ENCODE results near the gene SLC35F1. TPM values are rescaled to one million over a fixed set of nuclear protein-coding genes. Genes with fewer than 3 reads are reported as not detected.

Gene SLC35F1
- total and polyA plus RNA-seq, 2 donors (not counting 1 experiment from before 2014, with no cell fraction given) = 0.09 to 0.17 TPM

DNA sequence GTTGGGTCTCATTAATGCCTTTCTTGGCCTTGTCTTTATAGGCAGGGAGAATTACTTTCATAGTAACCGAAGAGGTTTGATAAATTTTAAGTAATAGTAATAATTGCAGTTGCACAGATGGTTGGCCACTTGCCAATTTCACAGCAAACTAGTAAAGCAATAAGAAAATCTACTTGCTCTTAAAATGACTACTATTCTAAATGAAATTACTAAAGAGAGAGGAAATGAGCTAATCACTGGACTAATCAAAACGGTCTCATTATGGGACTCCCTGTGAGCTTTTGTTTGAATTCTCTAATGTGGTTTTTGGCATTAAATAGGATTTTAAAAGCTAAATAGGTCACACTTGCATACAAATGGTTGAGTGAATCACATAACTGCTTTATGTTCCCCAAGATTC lies 413.6 kb downstream of the SLC35F1 start:
- no peaks in the 10 kb centered on the region for H3K9me3 ChIP-seq (ENCODE audit: control insufficient read depth, insufficient read depth, low read depth, low read length)
- no peak overlapping the region for H3K4me2 ChIP-seq (ENCODE audit: extremely low read depth, insufficient read depth, low read length)
- no peak overlapping the region for H3K9ac ChIP-seq (ENCODE audit: insufficient read depth, low read length)
- H3K79me2 ChIP-seq (ENCODE audit: control insufficient read depth, insufficient read depth, low read length) = no peaks in the 10 kb centered on the region
- no peak overlapping the region for H2AFZ ChIP-seq (ENCODE audit: low read length)
- H3K27me3 ChIP-seq (ENCODE audit: control insufficient read depth, insufficient read depth, low read length) = no peaks in the 10 kb centered on the region
- H3K36me3 ChIP-seq (ENCODE audit: control insufficient read depth, insufficient read depth, low read length) = no peaks in the 10 kb centered on the region
- TF ChIP-seq, protein P1, sequence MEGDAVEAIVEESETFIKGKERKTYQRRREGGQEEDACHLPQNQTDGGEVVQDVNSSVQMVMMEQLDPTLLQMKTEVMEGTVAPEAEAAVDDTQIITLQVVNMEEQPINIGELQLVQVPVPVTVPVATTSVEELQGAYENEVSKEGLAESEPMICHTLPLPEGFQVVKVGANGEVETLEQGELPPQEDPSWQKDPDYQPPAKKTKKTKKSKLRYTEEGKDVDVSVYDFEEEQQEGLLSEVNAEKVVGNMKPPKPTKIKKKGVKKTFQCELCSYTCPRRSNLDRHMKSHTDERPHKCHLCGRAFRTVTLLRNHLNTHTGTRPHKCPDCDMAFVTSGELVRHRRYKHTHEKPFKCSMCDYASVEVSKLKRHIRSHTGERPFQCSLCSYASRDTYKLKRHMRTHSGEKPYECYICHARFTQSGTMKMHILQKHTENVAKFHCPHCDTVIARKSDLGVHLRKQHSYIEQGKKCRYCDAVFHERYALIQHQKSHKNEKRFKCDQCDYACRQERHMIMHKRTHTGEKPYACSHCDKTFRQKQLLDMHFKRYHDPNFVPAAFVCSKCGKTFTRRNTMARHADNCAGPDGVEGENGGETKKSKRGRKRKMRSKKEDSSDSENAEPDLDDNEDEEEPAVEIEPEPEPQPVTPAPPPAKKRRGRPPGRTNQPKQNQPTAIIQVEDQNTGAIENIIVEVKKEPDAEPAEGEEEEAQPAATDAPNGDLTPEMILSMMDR (conservative IDR thresholded peaks at IDR 0.05 in 1 of 2, IDR thresholded peaks at IDR 0.05 in 1 of 2; ENCODE audit: low read depth in 1 of 2, low read length in 2 of 2) = no peak
- no peak for TF ChIP-seq EZH2 (IDR thresholded peaks at IDR 0.05; ENCODE audit: low read length, missing control alignments)
- peaks cover 14% of the 10 kb centered on the region for H3K4me1 ChIP-seq (ENCODE audit: control insufficient read depth, extremely low read depth, insufficient read depth, low read length)
- no peaks in the 10 kb centered on the region for H4K20me1 ChIP-seq (ENCODE audit: control insufficient read depth, extremely low read depth, insufficient read depth, low read length)
- peak in 1 of 2 donors; percentile 55 for DNase-seq (ENCODE audit: low read depth in 2 of 2)
- no peak overlapping the region for H3K4me3 ChIP-seq (replicated peaks in 1 of 4; ENCODE audit: control extremely low read depth in 1 of 4, insufficient read depth in 1 of 4, low read depth in 3 of 4, low read length in 4 of 4)
- H3K27ac ChIP-seq (ENCODE audit: insufficient read depth, low read length) = no peak overlapping the region

DNA sequence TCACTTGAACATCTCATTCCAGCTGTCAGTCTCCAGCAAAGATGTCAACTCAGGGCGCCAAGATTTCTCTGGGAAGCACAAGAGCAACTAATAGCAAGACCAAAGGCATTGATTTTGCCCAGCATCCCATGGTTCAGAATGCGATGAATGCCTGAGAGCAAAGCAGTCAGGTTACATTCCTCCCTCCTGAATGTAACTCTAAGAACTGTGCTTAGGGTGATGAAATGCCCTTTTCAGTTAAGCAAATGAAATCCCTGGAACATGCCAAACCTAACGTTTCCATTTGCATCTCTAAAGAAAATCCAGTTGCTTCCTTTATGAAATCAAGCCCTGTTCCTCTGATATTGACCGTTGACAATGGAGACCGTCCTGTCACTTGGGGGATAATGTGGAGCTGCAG lies 417.1 kb downstream of the SLC35F1 start:
- Histone ChIP-seq H3K27ac (ENCODE audit: insufficient read depth, low read length) (no peak overlapping the region), H3K9ac (ENCODE audit: insufficient read depth, low read length) (no peak overlapping the region), H3K4me1 (ENCODE audit: control insufficient read depth, extremely low read depth, insufficient read depth, low read length) (peaks cover 4% of the 10 kb centered on the region), H3K36me3 (ENCODE audit: control insufficient read depth, insufficient read depth, low read length) (no peaks in the 10 kb centered on the region), H3K4me3 (replicated peaks in 1 of 4; ENCODE audit: control extremely low read depth in 1 of 4, insufficient read depth in 1 of 4, low read depth in 3 of 4, low read length in 4 of 4) (no peak overlapping the region), H3K27me3 (ENCODE audit: control insufficient read depth, insufficient read depth, low read length) (no peaks in the 10 kb centered on the region), H3K9me3 (ENCODE audit: control insufficient read depth, insufficient read depth, low read depth, low read length) (no peaks in the 10 kb centered on the region), H3K4me2 (ENCODE audit: extremely low read depth, insufficient read depth, low read length) (no peak overlapping the region), H3K79me2 (ENCODE audit: control insufficient read depth, insufficient read depth, low read length) (no peaks in the 10 kb centered on the region), H4K20me1 (ENCODE audit: control insufficient read depth, extremely low read depth, insufficient read depth, low read length) (no peaks in the 10 kb centered on the region), H2AFZ (ENCODE audit: low read length) (no peak overlapping the region)
- DNase-seq (ENCODE audit: low read depth in 2 of 2) = no peak
- TF ChIP-seq, protein P1 (conservative IDR thresholded peaks at IDR 0.05 in 1 of 2, IDR thresholded peaks at IDR 0.05 in 1 of 2; ENCODE audit: low read depth in 1 of 2, low read length in 2 of 2) = no peak
- no peak for TF ChIP-seq EZH2 (IDR thresholded peaks at IDR 0.05; ENCODE audit: low read length, missing control alignments)

DNA sequence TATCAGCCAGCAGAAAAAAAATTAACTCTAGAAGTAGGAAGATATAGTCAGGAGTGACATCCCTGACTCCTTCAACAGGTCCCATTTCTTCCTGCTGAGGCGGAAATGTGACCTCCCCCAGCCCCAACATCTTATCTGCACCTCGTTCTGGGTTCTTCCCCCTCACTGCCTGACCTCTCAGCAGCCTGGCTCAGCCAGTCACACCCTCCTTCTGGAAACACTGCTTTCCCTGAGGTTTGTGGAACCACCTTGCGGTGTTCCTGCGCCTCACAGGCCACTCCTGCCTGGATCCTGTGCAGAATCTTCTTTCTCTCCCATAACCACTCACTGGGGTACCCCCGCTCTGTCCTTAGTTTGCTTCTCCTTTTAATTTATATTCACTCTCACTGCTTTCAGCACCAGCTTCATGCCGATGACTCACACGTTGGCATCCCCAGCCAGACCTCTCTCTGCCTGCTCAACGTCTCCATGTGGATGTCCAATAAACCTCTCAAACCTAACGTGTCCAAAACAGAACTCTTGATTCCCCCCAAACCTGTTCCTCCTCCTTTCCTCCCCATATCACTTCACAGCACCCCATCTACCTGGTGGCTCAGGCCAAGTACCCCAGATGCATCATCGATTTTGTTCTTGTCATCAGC lies 418.3 kb downstream of the SLC35F1 start:
- no peak for TF ChIP-seq EZH2 (IDR thresholded peaks at IDR 0.05; ENCODE audit: low read length, missing control alignments)
- TF ChIP-seq, protein P1 (conservative IDR thresholded peaks at IDR 0.05 in 1 of 2, IDR thresholded peaks at IDR 0.05 in 1 of 2; ENCODE audit: low read depth in 1 of 2, low read length in 2 of 2) = no peak
- Histone ChIP-seq H3K4me3 (replicated peaks in 1 of 4; ENCODE audit: control extremely low read depth in 1 of 4, insufficient read depth in 1 of 4, low read depth in 3 of 4, low read length in 4 of 4) (no peak overlapping the region), H3K27me3 (ENCODE audit: control insufficient read depth, insufficient read depth, low read length) (no peaks in the 10 kb centered on the region), H3K4me1 (ENCODE audit: control insufficient read depth, extremely low read depth, insufficient read depth, low read length) (peaks cover 2% of the 10 kb centered on the region), H3K27ac (ENCODE audit: insufficient read depth, low read length) (no peak overlapping the region), H3K9ac (ENCODE audit: insufficient read depth, low read length) (no peak overlapping the region), H3K36me3 (ENCODE audit: control insufficient read depth, insufficient read depth, low read length) (no peaks in the 10 kb centered on the region), H2AFZ (ENCODE audit: low read length) (no peak overlapping the region), H3K9me3 (ENCODE audit: control insufficient read depth, insufficient read depth, low read depth, low read length) (no peaks in the 10 kb centered on the region), H3K4me2 (ENCODE audit: extremely low read depth, insufficient read depth, low read length) (no peak overlapping the region), H3K79me2 (ENCODE audit: control insufficient read depth, insufficient read depth, low read length) (no peaks in the 10 kb centered on the region), H4K20me1 (ENCODE audit: control insufficient read depth, extremely low read depth, insufficient read depth, low read length) (no peaks in the 10 kb centered on the region)
- peak; percentile 26 to 29 for DNase-seq (ENCODE audit: low read depth in 2 of 2)
